Measurements from ENCODE around the gene CBL. TPM values are rescaled to one million over a fixed set of nuclear protein-coding genes. Genes with fewer than 3 reads are reported as not detected.
"Not testable (repeated sequence)": the region's sequence is repeated elsewhere in the genome, so short reads cannot be mapped to it uniquely, and the experiment has no call there.

Gene CBL
- polyA plus RNA-seq, 1 of the 3 experiments (the other 2 are of a cell fraction): 9.5 TPM

GRCh38 chr11:119180729-119181676 is 25.1 kb upstream of the CBL start:
- Histone ChIP-seq H3K4me1 (ENCODE audit: control insufficient read depth in 1 of 2, insufficient read depth in 2 of 2, low read depth in 1 of 2, low read length in 1 of 2) (peaks cover 0 to 4% of the 10 kb centered on the region in 2 experiments; a peak in 1 of 4 replicates), H2AFZ (ENCODE audit: low read depth) (no peak overlapping the region), H4K20me1 (ENCODE audit: insufficient read depth) (no peaks in the 10 kb centered on the region), H3K4me3 (ENCODE audit: low read depth in 2 of 2, low read length in 1 of 2) (no peak overlapping the region), H3F3A (replicated peaks; ENCODE audit: insufficient read depth) (no peaks in the 10 kb centered on the region), H3K36me3 (replicated peaks in 1 of 2; ENCODE audit: control insufficient read depth in 1 of 2, insufficient read depth in 2 of 2, low read length in 1 of 2) (peaks cover 4 to 25% of the 10 kb centered on the region in 2 experiments), H3K9ac (no peak overlapping the region), H3K9me2 (no peaks in the 10 kb centered on the region), H3K4me2 (no peak overlapping the region), H3K27me3 (ENCODE audit: insufficient read depth) (no peaks in the 10 kb centered on the region), H3K79me2 (ENCODE audit: insufficient read depth) (no peaks in the 10 kb centered on the region), H3K27ac (ENCODE audit: low read depth in 2 of 2, low read length in 1 of 2) (no peak overlapping the region), H3K9me3 (no peaks in the 10 kb centered on the region)
- ChIA-PET POLR2A (no interaction called here), CTCF (interaction anchor here (1.0 to 2.7 kb wide), 4 partner anchors 15 to 820 kb away, joined by 3 to 12 read pairs (median 4); no protein-coding TSS in a partner anchor)
- WGBS (ENCODE audit: low lambda C conversion rate): 97% methylated on average over 3 of the region's 6 CpGs
- DNase-seq: no peak
- no peak for TF ChIP-seq GATA2 (CRISPR knock-in tag; IDR thresholded peaks at IDR 0.05)
- TF ChIP-seq PBX3 (IDR thresholded peaks at IDR 0.05): no peak
- TF ChIP-seq FOSL2 (IDR thresholded peaks at IDR 0.05; ENCODE audit: borderline replicate concordance, low read depth): no peak
- no peak for TF ChIP-seq RXRA (IDR thresholded peaks at IDR 0.05; ENCODE audit: borderline replicate concordance, low read depth)

- no peak overlapping the region for H3K4me2 ChIP-seq
- no peak overlapping the region for H3K27ac ChIP-seq (ENCODE audit: low read depth in 2 of 2, low read length in 1 of 2)
- H3K9me2 ChIP-seq: no peaks in the 10 kb centered on the region
- whole genome bisulfite sequencing (ENCODE audit: low lambda C conversion rate): 95% methylated on average over 9 of the region's 17 CpGs
- H3K4me3 ChIP-seq (ENCODE audit: low read depth in 2 of 2, low read length in 1 of 2): no peak overlapping the region
- TF ChIP-seq RFX5 (IDR thresholded peaks at IDR 0.05; ENCODE audit: low read length): no peak
- no peak for TF ChIP-seq MXI1 (IDR thresholded peaks at IDR 0.05; ENCODE audit: low read depth, low read length)
- TF ChIP-seq NFIC (IDR thresholded peaks at IDR 0.05; ENCODE audit: borderline replicate concordance): no peak
- no peak for TF ChIP-seq NRF1 (IDR thresholded peaks at IDR 0.05; ENCODE audit: low read depth, low read length)
- no peak for TF ChIP-seq FOXJ3 (CRISPR knock-in tag; IDR thresholded peaks at IDR 0.05)
- TF ChIP-seq, protein P1, sequence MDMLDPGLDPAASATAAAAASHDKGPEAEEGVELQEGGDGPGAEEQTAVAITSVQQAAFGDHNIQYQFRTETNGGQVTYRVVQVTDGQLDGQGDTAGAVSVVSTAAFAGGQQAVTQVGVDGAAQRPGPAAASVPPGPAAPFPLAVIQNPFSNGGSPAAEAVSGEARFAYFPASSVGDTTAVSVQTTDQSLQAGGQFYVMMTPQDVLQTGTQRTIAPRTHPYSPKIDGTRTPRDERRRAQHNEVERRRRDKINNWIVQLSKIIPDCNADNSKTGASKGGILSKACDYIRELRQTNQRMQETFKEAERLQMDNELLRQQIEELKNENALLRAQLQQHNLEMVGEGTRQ (IDR thresholded peaks at IDR 0.05; ENCODE audit: borderline replicate concordance, low read depth, low read length): no peak
- no peak for TF ChIP-seq MEF2A (IDR thresholded peaks at IDR 0.05; ENCODE audit: borderline replicate concordance, low read depth)
- H3K79me2 ChIP-seq (ENCODE audit: insufficient read depth): no peaks in the 10 kb centered on the region
- no peaks in the 10 kb centered on the region for H4K20me1 ChIP-seq (ENCODE audit: insufficient read depth)
- H3K36me3 ChIP-seq (replicated peaks in 1 of 2; ENCODE audit: control insufficient read depth in 1 of 2, insufficient read depth in 2 of 2, low read length in 1 of 2): peaks cover 4 to 25% of the 10 kb centered on the region in 2 experiments
- ChIA-PET CTCF (interaction anchor here (0.8 to 3.9 kb wide), 5 partner anchors 13 to 820 kb away, joined by 3 to 12 read pairs (median 3); partner anchors contain the start of gene NLRX1), POLR2A (no interaction called here)
- no peak overlapping the region for H3K9ac ChIP-seq
- H3K27me3 ChIP-seq (ENCODE audit: insufficient read depth): no peaks in the 10 kb centered on the region
- DNase-seq: no peak
- no peaks in the 10 kb centered on the region for H3K9me3 ChIP-seq
- H3K4me1 ChIP-seq (ENCODE audit: control insufficient read depth in 1 of 2, insufficient read depth in 2 of 2, low read depth in 1 of 2, low read length in 1 of 2): peaks cover 0 to 9% of the 10 kb centered on the region in 2 experiments; a peak in 1 of 4 replicates
- no peak overlapping the region for H2AFZ ChIP-seq (ENCODE audit: low read depth)
- H3F3A ChIP-seq (replicated peaks; ENCODE audit: insufficient read depth): no peaks in the 10 kb centered on the region
Observed at GRCh38 chr11:119181677-119182412, 24.3 kb upstream of the CBL start.

- H3K36me3 ChIP-seq (replicated peaks in 1 of 2; ENCODE audit: control insufficient read depth in 1 of 2, insufficient read depth in 2 of 2, low read length in 1 of 2): peaks cover 0 to 20% of the 10 kb centered on the region in 2 experiments
- DNase-seq; H3K4me2 ChIP-seq; H3K27ac ChIP-seq (ENCODE audit: low read depth in 2 of 2, low read length in 1 of 2); H3K9ac ChIP-seq; H3K4me3 ChIP-seq (ENCODE audit: low read depth in 2 of 2, low read length in 1 of 2); H3K9me2 ChIP-seq; H2AFZ ChIP-seq (ENCODE audit: low read depth); H3F3A ChIP-seq (replicated peaks; ENCODE audit: insufficient read depth); H3K4me1 ChIP-seq (ENCODE audit: control insufficient read depth in 1 of 2, insufficient read depth in 2 of 2, low read depth in 1 of 2, low read length in 1 of 2); H3K79me2 ChIP-seq (ENCODE audit: insufficient read depth); H3K9me3 ChIP-seq; POLR2A ChIA-PET; H4K20me1 ChIP-seq (ENCODE audit: insufficient read depth); H3K27me3 ChIP-seq (ENCODE audit: insufficient read depth): not testable (repeated sequence)
- WGBS (ENCODE audit: low lambda C conversion rate): 84% methylated on average over 7 of the region's 9 CpGs
- CTCF ChIA-PET: interaction anchor here (1.8 to 3.9 kb wide), 4 partner anchors 11 to 139 kb away, joined by 5 to 12 read pairs (median 8); partner anchors contain the start of gene NLRX1
Observed at GRCh38 chr11:119184399-119184798, 21.7 kb upstream of the CBL start.
